Astrocyte of the spinal cord (primary cell): ENCODE measurements around the gene EFCAB7.

Experiments used
- DNase-seq: peaks from one replicate; pipeline ENCODE4 v3.0.0; 2011; ENCODE audit warnings: low read depth, low spot score
- H3K4me3 ChIP-seq: 2 replicates; pipeline ENCODE4 v1.5.1; 2011; ENCODE audit warnings: low read depth, mild to moderate bottlenecking, low read length, moderate library complexity
- CTCF ChIP-seq: IDR thresholded peaks from 2 replicates; pipeline ENCODE4 v1.5.1; 2012; ENCODE audit warnings: low read depth, mild to moderate bottlenecking, low read length, inconsistent platforms
- in situ Hi-C: cut with HindIII; loops from 2 replicates; pipeline ENCODE4 v1.10.0; 2017; ENCODE audit warnings: low sequenced_read_pairs

EFCAB7 gene

GRCh38 chr1:63498106-63498505 lies 25.2 kb upstream of the EFCAB7 start:
- no peak for DNase-seq
- TF ChIP-seq CTCF, result no peak
- H3K4me3 ChIP-seq, result no peak overlapping the region
- in situ Hi-C loops, result no loop called here

- in situ Hi-C loops, result no loop called here
- no peak for TF ChIP-seq CTCF
- no peak for DNase-seq
- H3K4me3 ChIP-seq, result no peak overlapping the region
Observed at GRCh38 chr1:63501256-63501655, 22.1 kb upstream of the EFCAB7 start.

GRCh38 chr1:63506782-63507181 lies 16.5 kb upstream of the EFCAB7 start:
- DNase-seq, result no peak
- H3K4me3 ChIP-seq, result no peak overlapping the region
- no peak for TF ChIP-seq CTCF
- in situ Hi-C loops, result no loop called here

GRCh38 chr1:63509718-63510117 lies 13.6 kb upstream of the EFCAB7 start:
- no peak for TF ChIP-seq CTCF
- in situ Hi-C loops, result no loop called here
- H3K4me3 ChIP-seq, result no peak overlapping the region
- DNase-seq, result no peak

- no peak for TF ChIP-seq CTCF
- no peak overlapping the region for H3K4me3 ChIP-seq
- in situ Hi-C loops, result no loop called here
- no peak for DNase-seq
Observed at GRCh38 chr1:63512584-63512983, 10.7 kb upstream of the EFCAB7 start.

GRCh38 chr1:63516629-63517028 lies 6.7 kb upstream of the EFCAB7 start:
- in situ Hi-C loops, result no loop called here
- no peak for TF ChIP-seq CTCF
- no peak for DNase-seq
- H3K4me3 ChIP-seq, result no peak overlapping the region

GRCh38 chr1:63523738-63524137 lies 413 bp downstream of the EFCAB7 start:
- TF ChIP-seq CTCF, result no peak
- in situ Hi-C loops, result no loop called here
- no peak for DNase-seq
- H3K4me3 ChIP-seq, result peak overlapping the region; percentile 80
